HepG2 (cell line): ENCODE data around the gene INPP5K.

Experiments
- BCL6 ChIP-seq: IDR thresholded peaks from 2 replicates; pipeline ENCODE4 v1.6.1; 2016; ENCODE audit warnings: missing genetic modification reagents, missing compliant biosample characterization
- FOSL2 ChIP-seq: sonication (generic); formaldehyde crosslinking; IDR thresholded peaks from 2 replicates; pipeline ENCODE4 v1.4.0; 2020; ENCODE audit warnings: missing genetic modification reagents
- LRRFIP1 ChIP-seq: sonication (generic); formaldehyde crosslinking; conservative IDR thresholded peaks from 2 replicates; pipeline ENCODE4 v1.4.0; 2020; ENCODE audit warnings: missing genetic modification reagents
- MAZ ChIP-seq, 2 experiments: sonication (generic) in 1 of 2; formaldehyde crosslinking in 1 of 2; IDR thresholded peaks; 2 replicates each; pipeline versions ENCODE4 v1.5.0 to v1.6.1; 2012 to 2020; ENCODE audit warnings: low read depth in 2 of 2, mild to moderate bottlenecking in 2 of 2, borderline replicate concordance in 1 of 2, improper control_type of control experiment in 1 of 2, low read length in 1 of 2, missing genetic modification reagents in 1 of 2, moderate library complexity in 1 of 2
- MTA3 ChIP-seq: sonication (generic); formaldehyde crosslinking; IDR thresholded peaks from 2 replicates; pipeline ENCODE4 v1.4.0; 2020; ENCODE audit warnings: missing genetic modification reagents
- POLR2AphosphoS2 ChIP-seq: IDR thresholded peaks from 2 replicates; pipeline ENCODE4 v1.6.1; 2011; ENCODE audit warnings: low read depth, low read length, improper control_type of control experiment
- RAD21 ChIP-seq: fragments of 450-650 bp; formaldehyde crosslinking; IDR thresholded peaks from 2 replicates; pipeline ENCODE4 v1.5.0; 2020; ENCODE audit warnings: mild to moderate bottlenecking

GRCh38 chr17:1484676-1485422, 31.6 kb downstream of the INPP5K start:
- TF ChIP-seq LRRFIP1 (CRISPR knock-in tag) (no peak), BCL6 (CRISPR knock-in tag) (no peak), FOSL2 (CRISPR knock-in tag) (0 out of 2 replicates have a peak, but pooled peaks have one; percentile 4), RAD21 (CRISPR knock-in tag) (no peak), MTA3 (CRISPR knock-in tag) (no peak), MAZ (IDR thresholded peaks at IDR 0.05; ENCODE audit: borderline replicate concordance, low read depth, low read length) (no peak), MAZ (CRISPR knock-in tag; IDR thresholded peaks at IDR 0.05; ENCODE audit: low read depth) (no peak), POLR2AphosphoS2 (no peak)
